ENCODE measurements around the gene VN1R5. TPM values are rescaled to one million over a fixed set of nuclear protein-coding genes. Genes with fewer than 3 reads are reported as not detected.
A peak's percentile ranks its signal among the peaks of the same experiment; 100 is the strongest.

The VN1R5 gene
- polyA plus RNA-seq, 1 experiment, result not detected

DNA sequence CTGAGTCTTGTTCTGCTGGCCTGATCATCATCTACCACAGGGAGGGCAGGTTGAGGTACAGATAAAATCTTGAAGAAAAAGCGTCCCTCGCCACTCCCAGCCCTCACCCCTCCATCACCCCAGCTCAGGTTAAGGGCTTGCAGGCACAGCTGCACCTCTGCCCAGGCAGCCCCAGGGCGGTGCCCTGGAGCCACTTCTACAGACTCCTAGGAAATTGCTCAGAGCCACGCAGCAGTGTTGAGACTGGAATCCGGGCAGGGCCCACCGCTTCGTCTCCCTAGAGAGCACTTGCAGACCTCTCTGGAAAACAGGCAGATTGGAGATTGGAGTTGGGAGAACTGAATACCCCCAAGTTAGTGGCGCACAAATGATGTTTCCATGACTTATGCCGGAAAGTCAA lies 35.3 kb downstream of the VN1R5 start:
- DNase-seq (ENCODE audit: low read depth, low spot score), result no peak
- Histone ChIP-seq H3K27ac (ENCODE audit: low read depth, low read length) (no peak overlapping the region), H3K9me3 (ENCODE audit: control insufficient read depth, insufficient read depth, low read length) (peaks cover 29% of the 10 kb centered on the region), H3K27me3 (ENCODE audit: control insufficient read depth, insufficient read depth, low read length) (no peaks in the 10 kb centered on the region), H3K4me3 (ENCODE audit: low read depth, low read length) (no peak overlapping the region)
- ChIA-PET CTCF (no interaction called here), POLR2A (no interaction called here)
- TF ChIP-seq, protein P1, sequence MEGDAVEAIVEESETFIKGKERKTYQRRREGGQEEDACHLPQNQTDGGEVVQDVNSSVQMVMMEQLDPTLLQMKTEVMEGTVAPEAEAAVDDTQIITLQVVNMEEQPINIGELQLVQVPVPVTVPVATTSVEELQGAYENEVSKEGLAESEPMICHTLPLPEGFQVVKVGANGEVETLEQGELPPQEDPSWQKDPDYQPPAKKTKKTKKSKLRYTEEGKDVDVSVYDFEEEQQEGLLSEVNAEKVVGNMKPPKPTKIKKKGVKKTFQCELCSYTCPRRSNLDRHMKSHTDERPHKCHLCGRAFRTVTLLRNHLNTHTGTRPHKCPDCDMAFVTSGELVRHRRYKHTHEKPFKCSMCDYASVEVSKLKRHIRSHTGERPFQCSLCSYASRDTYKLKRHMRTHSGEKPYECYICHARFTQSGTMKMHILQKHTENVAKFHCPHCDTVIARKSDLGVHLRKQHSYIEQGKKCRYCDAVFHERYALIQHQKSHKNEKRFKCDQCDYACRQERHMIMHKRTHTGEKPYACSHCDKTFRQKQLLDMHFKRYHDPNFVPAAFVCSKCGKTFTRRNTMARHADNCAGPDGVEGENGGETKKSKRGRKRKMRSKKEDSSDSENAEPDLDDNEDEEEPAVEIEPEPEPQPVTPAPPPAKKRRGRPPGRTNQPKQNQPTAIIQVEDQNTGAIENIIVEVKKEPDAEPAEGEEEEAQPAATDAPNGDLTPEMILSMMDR (IDR thresholded peaks at IDR 0.05; ENCODE audit: low read depth, low read length), result no peak

DNA sequence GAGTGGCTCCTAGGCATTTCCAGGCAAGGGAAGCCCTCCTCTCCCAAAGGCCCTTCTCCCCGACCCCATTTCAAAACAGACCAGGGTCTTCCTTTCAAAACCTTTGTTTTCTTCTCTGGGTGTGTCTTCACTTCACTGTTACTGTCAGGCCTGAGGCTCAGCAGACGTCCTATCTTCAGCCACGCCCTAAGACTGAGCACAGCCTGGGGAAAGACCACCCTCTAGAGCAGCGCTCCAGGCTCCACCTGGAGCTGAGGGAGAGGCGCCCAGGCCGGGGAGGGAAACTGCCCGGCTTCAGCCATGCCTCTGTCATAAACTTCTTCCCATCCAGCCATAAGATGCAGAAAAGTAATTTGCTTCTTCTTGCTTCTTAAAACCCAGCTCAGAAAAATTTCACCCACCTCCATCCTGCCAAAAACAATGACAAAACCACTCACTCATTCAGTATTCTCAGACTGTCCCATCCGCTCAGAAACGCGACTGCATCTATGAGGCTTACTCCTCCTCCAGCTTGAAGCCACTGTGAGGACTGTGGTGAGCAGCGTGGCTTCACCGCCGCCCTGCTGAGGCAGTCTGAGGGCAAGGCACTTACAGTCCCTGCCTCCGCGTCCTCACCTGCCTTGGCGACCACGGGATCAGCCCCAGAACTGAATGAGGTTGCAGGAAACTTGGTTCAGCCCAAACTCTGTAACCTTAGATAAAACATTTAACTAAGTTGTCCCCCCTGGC lies 36.1 kb downstream of the VN1R5 start:
- H3K4me3 ChIP-seq (ENCODE audit: low read depth, low read length), result no peak overlapping the region
- H3K9me3 ChIP-seq (ENCODE audit: control insufficient read depth, insufficient read depth, low read length), result peaks cover 25% of the 10 kb centered on the region
- no peak for DNase-seq (ENCODE audit: low read depth, low spot score)
- CTCF ChIA-PET, result interaction anchor here (1.1 kb wide), 1 partner anchor 98 kb away, joined by 3 read pairs; no protein-coding TSS in a partner anchor
- no peak overlapping the region for H3K27ac ChIP-seq (ENCODE audit: low read depth, low read length)
- TF ChIP-seq, protein P1 (IDR thresholded peaks at IDR 0.05; ENCODE audit: low read depth, low read length), result no peak
- POLR2A ChIA-PET, result interaction anchor here (0.6 kb wide), 1 partner anchor 33 kb away, joined by 4 read pairs; no protein-coding TSS in a partner anchor
- H3K27me3 ChIP-seq (ENCODE audit: control insufficient read depth, insufficient read depth, low read length), result no peaks in the 10 kb centered on the region

DNA sequence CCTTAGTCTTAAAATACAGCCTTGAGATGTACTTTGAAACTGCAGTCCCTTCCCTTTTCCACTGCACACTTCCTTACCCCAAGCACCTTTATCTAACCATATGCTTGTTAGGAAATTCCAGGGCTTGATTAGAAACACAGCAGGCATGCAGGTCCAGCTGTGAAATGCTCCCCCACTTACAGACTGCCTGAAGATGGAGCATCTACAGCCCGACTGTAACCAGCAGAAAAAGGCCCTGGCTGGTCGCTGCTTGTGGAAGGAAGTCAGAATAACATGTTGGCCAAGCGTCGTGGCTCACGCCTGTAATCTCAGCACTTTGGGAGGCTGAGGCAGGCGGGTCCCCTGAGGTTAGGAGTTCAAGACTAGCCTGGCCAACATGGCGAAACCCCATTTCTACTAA lies 37.2 kb downstream of the VN1R5 start:
- Histone ChIP-seq H3K27ac (ENCODE audit: low read depth, low read length) (no peak overlapping the region), H3K4me3 (ENCODE audit: low read depth, low read length) (no peak overlapping the region), H3K27me3 (ENCODE audit: control insufficient read depth, insufficient read depth, low read length) (no peaks in the 10 kb centered on the region), H3K9me3 (ENCODE audit: control insufficient read depth, insufficient read depth, low read length) (peaks cover 18% of the 10 kb centered on the region)
- peak; percentile 18 for DNase-seq (ENCODE audit: low read depth, low spot score)
- CTCF ChIA-PET, result interaction anchor here (1.1 to 2.0 kb wide), 2 partner anchors 97 to 386 kb away, joined by 3 to 6 read pairs; no protein-coding TSS in a partner anchor
- POLR2A ChIA-PET, result no interaction called here
- TF ChIP-seq, protein P1 (IDR thresholded peaks at IDR 0.05; ENCODE audit: low read depth, low read length), result 0 out of 2 replicates have a peak, but pooled peaks have one; percentile 6

DNA sequence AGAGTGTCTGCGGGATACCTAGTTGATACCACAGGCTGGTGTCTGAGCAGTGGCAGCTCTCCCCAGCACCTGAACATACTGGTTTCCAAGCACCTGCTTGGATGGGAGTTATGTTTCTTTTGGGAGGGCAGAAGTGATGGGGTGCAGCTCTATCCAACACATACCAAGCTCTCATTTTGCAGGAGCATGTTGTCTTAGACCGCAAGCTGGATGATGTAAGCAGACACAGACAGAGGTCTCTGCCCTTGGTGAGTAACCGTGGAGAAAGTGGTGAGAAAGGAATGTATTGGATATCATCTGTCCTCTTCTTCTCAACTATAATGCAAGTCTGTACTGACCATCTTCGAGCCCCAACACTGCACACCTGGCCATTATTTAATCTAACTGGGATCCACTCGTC lies 38.4 kb downstream of the VN1R5 start:
- POLR2A ChIA-PET, result interaction anchor here (0.5 kb wide), 1 partner anchor 228 kb away, joined by 4 read pairs; no protein-coding TSS in a partner anchor
- CTCF ChIA-PET, result interaction anchor here (0.5 to 2.0 kb wide), 2 partner anchors 97 to 387 kb away, joined by 4 to 6 read pairs; no protein-coding TSS in a partner anchor
- Histone ChIP-seq H3K9me3 (ENCODE audit: control insufficient read depth, insufficient read depth, low read length) (peaks cover 6% of the 10 kb centered on the region), H3K4me3 (ENCODE audit: low read depth, low read length) (no peak overlapping the region; the same call in 1 of the 2 replicates), H3K27me3 (ENCODE audit: control insufficient read depth, insufficient read depth, low read length) (no peaks in the 10 kb centered on the region), H3K27ac (ENCODE audit: low read depth, low read length) (no peak overlapping the region)
- TF ChIP-seq, protein P1 (IDR thresholded peaks at IDR 0.05; ENCODE audit: low read depth, low read length), result no peak
- DNase-seq (ENCODE audit: low read depth, low spot score), result peak; percentile 77

DNA sequence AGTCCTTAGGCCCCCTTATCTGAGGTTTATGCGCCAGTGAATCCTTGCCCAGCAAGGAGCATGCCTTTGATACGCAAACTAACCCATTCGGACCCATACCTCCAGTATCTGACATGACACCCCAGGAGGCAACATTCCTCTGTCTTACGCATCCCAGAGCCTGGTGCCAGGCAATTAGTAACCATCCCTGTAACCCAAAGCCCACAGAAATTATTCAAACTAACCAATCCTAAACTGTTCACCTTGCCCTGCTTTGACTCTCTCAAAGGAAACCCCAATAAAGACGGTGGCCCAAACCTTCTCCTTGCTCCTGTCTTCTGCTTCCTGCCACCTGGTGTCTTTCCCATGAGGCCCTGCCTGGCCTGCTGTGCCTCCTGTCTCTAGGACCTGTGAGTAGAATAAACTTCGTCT lies 39.4 kb downstream of the VN1R5 start:
- Histone ChIP-seq H3K27ac (ENCODE audit: low read depth, low read length) (no peak overlapping the region), H3K4me3 (ENCODE audit: low read depth, low read length) (no peak overlapping the region), H3K27me3 (ENCODE audit: control insufficient read depth, insufficient read depth, low read length) (no peaks in the 10 kb centered on the region), H3K9me3 (ENCODE audit: control insufficient read depth, insufficient read depth, low read length) (peaks cover 6% of the 10 kb centered on the region; the same call in 1 of the 2 replicates)
- CTCF ChIA-PET, result no interaction called here
- DNase-seq (ENCODE audit: low read depth, low spot score), result no peak
- TF ChIP-seq, protein P1 (IDR thresholded peaks at IDR 0.05; ENCODE audit: low read depth, low read length), result no peak
- POLR2A ChIA-PET, result no interaction called here
